Heart left ventricle (tissue), 16 donors: ENCODE measurements around the gene HSD11B1. TPM values are rescaled to one million over a fixed set of nuclear protein-coding genes. Genes with fewer than 3 reads are reported as not detected.

Experiments used
- ATAC-seq, 4 donors: fragments of 200-7000 bp; cut with Tn5 transposase; one replicate each; pipeline ENCODE4 v1.9.1; 2020 to 2022; ENCODE audit warnings: moderate library complexity in 4 of 4, mild to moderate bottlenecking in 3 of 4, moderate number of reproducible peaks in 1 of 4
- DNase-seq, 5 donors: peaks; one replicate each; pipeline ENCODE4 v3.0.0-alpha.2; 2020
- H3K27ac ChIP-seq, 12 donors: fragments of 200-600 bp; sonication (generic) in 4 of 12; one replicate each; pipeline versions ENCODE4 v1.5.0 to v1.8.0; 2016 to 2022; ENCODE audit warnings: mild to moderate bottlenecking in 2 of 12
- H3K27me3 ChIP-seq, 9 donors: fragments of 200-600 bp; sonication (generic) in 2 of 9; one replicate each; pipeline versions ENCODE4 v1.5.1 to v1.8.0; 2016 to 2022; ENCODE audit warnings: mild to moderate bottlenecking in 3 of 9
- H3K36me3 ChIP-seq, 9 donors: fragments of 200-600 bp; sonication (generic) in 2 of 9; one replicate each; pipeline versions ENCODE4 v1.5.0 to v1.8.0; 2018 to 2022; ENCODE audit warnings: mild to moderate bottlenecking in 2 of 9
- H3K4me1 ChIP-seq, 12 donors: fragments of 200-600 bp; sonication (generic) in 4 of 12; one replicate each; pipeline versions ENCODE4 v1.5.0 to v1.8.0; 2016 to 2022; ENCODE audit warnings: mild to moderate bottlenecking in 3 of 12
- H3K4me3 ChIP-seq, 12 donors: fragments of 200-600 bp; sonication (generic) in 4 of 12; one replicate each; pipeline versions ENCODE4 v1.5.0 to v1.8.0; 2017 to 2022; ENCODE audit warnings: mild to moderate bottlenecking in 9 of 12, moderate library complexity in 4 of 12
- H3K9me3 ChIP-seq, 12 donors: fragments of 200-600 bp; sonication (generic) in 4 of 12; one replicate each; pipeline versions ENCODE4 v1.5.0 to v1.8.0; 2016 to 2022; ENCODE audit warnings: mild to moderate bottlenecking in 1 of 12
- CTCF ChIP-seq, 12 donors: fragments of 200-600 bp; sonication (generic) in 4 of 12; IDR thresholded peaks; one replicate each; pipeline versions ENCODE4 v1.5.0 to v1.8.0; 2018 to 2022; ENCODE audit warnings: antibody characterized with exemption in 12 of 12, mild to moderate bottlenecking in 5 of 12
- POLR2A ChIP-seq, 2 donors: fragments of 450-650 bp; IDR thresholded peaks; one replicate each; pipeline ENCODE4 v1.6.1; 2017; ENCODE audit warnings: antibody characterized with exemption in 2 of 2, mild to moderate bottlenecking in 2 of 2, moderate library complexity in 2 of 2
- WGBS, 4 donors: extraction: QIAGEN DNeasy Blood & Tissue Kit in 2 of 4; methylation state at CpG; one replicate each; pipeline versions ENCODE4 v1.1.5 to v1.1.7; 2013 to 2018; 5-methylcytosine and 5-hydroxymethylcytosine counted together
- intact Hi-C, 10 donors: fragments of 100-400 bp; cut with DNase I; formaldehyde crosslinking; loops; one replicate each; pipeline versions ENCODE4 v1.11.1 to v1.14.2; 2022
- polyA plus RNA-seq, 2 donors: library from polyadenylated mRNA; stranded (reverse); fragments of 200-250 nt; gene quantifications; one replicate each; pipeline ENCODE4 v1.2.3, GENCODE V29; 2013
- total RNA-seq, 9 donors: library from RNA; depleted of rRNA in 2 of 9; stranded (reverse); fragments of >200 nt in 2 of 9; fragmentation: NEBNext Ultra II Directional in 3 of 9; extraction: Animal tissue kit (Norgen Biotek cat#: 25700) in 3 of 9; gene quantifications; one replicate each; pipeline versions ENCODE4 v1.1.0 to v1.2.4, GENCODE V29; 2016 to 2023
- donor health status: ischemic (EF 13 %, LVEDD 7.1; RV severe dilation, severe dysfunction).
- donor health status: healthy with polysubstance abuse.
- donor health status: DM: no; HTN: yes; CAD: no.
- donor health status: DM: no; HTN: no; CAD: no.
- donor health status: ischemic (EF 25% LVEDD 6.9; RV normal size, moderate dysfunction).
- donor health status: ischemic (EF 25% LVEDD 5.7; RV mildly dilated, moderate dysfunction).
- donor health status: healthy.
- donor health status: DM: yes; HTN: yes; CAD: no.
- donor health status: ischemic (EF 35%, LVEDD 5.7; RV mildly dilated, moderate dysfunction).
- donor health status: nonischemic (EF 11% LVEDD 7.7; RV severe dilation, severe dysfunction).
- donor health status: DM: yes; HTN: yes; CAD: no.
- donor health status: PGD.
- donor health status: ischemic (EF 29% LVEDD 5.4; RV normal size, mild dysfunction).
- donor health status: nonischemic (EF 23%, LVEDD 6.1; RV moderate dilation, normal function).

Gene HSD11B1
- total and polyA plus RNA-seq, 11 donors, result 1.2 to 36.1 (median 3.6) TPM

DNA sequence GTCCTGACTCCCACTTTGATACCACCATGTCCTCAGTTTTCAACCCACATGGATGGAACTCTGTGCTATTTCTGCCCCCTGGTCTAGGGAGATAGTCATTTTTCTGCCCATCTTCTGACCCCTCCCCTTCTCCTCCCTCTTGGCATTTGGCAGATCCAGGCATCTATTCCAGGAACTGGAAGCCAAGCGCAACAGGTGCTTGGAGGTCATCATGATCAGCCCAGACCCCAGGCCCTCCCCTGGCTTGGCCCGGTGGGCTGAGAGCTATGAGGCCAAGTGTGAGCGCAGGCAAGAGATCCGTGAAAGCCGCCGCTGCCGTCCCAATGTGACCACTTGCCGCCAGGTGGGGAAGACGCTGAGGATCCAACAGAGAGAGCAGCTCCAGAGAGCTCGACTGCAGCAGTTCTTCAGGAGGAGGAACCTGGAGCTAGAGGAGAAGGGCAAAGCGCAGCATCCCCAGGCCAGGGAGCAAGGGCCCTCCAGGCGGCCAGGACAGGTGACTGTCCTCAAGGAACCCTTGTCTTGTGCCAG, 55.2 kb downstream of the HSD11B1 start:
- TF ChIP-seq CTCF (IDR thresholded peaks at IDR 0.05) (no peak), POLR2A (IDR thresholded peaks at IDR 0.05) (no peak)
- Histone ChIP-seq H3K4me3 (no peak overlapping the region), H3K27ac (no peak overlapping the region), H3K9me3 (no peaks in the 10 kb centered on the region), H3K36me3 (peaks cover 0 to 41% (median 0%) of the 10 kb centered on the region in 9 donors), H3K4me1 (peaks cover 0 to 60% (median 0%) of the 10 kb centered on the region in 12 donors), H3K27me3 (no peaks in the 10 kb centered on the region)
- intact Hi-C loops, result no loop called here
- no peak for DNase-seq
- ATAC-seq, result no peak
- WGBS, 4 donors, result 85 to 94% (median 88%) methylated on average over 8 to 12 of the region's 12 CpGs

- Histone ChIP-seq H3K27ac (peak overlapping the region in 1 of 12 donors; percentile 1), H3K4me1 (peaks cover 0 to 53% (median 0%) of the 10 kb centered on the region in 12 donors), H3K4me3 (no peak overlapping the region), H3K36me3 (peaks cover 0 to 41% (median 0%) of the 10 kb centered on the region in 9 donors), H3K9me3 (no peaks in the 10 kb centered on the region), H3K27me3 (no peaks in the 10 kb centered on the region)
- no peak for DNase-seq
- TF ChIP-seq CTCF (IDR thresholded peaks at IDR 0.05), result no peak
- TF ChIP-seq POLR2A (IDR thresholded peaks at IDR 0.05), result no peak
- ATAC-seq, result peak; percentile 42 to 62 (median 46)
- intact Hi-C loops, result no loop called here
Observed at GRCh38 chr1:209761011-209761635, 56.5 kb downstream of the HSD11B1 start.

DNA sequence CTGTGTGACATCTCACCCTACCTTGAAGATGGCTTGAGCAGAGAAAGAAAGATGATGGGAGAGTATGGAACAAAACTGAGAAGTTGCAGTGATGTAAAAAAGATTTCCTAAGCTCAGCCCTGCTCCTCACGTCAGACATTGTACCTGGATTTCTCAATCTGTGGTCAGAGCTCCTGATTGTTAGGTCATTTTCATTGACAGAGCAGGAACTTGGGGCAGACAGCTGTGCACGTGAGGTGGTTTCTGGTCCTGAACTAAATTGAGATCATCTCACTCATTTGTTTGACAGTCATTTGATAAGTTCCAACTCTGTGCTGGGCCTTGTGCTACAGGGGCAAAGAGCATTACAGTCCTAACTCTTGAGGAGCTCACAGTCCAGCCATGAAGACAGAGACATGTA, 61.4 kb downstream of the HSD11B1 start:
- Histone ChIP-seq H3K27ac (peak overlapping the region in 2 of 12 donors; percentile 13 to 30), H3K4me3 (no peak overlapping the region), H3K9me3 (no peaks in the 10 kb centered on the region), H3K36me3 (peaks cover 0 to 29% (median 0%) of the 10 kb centered on the region in 9 donors), H3K27me3 (no peaks in the 10 kb centered on the region), H3K4me1 (peaks cover 4 to 57% (median 20%) of the 10 kb centered on the region in 12 donors)
- WGBS, 4 donors, result 77 to 89% (median 80%) methylated on average over 2 of the region's 2 CpGs
- TF ChIP-seq CTCF (IDR thresholded peaks at IDR 0.05) (no peak), POLR2A (IDR thresholded peaks at IDR 0.05) (no peak)
- ATAC-seq, result no peak
- intact Hi-C loops, result loop anchor here in 1 of 10 donors (5.0 kb wide), 1 partner anchor 61 kb away; the partner anchor contains the start of gene UTP25
- DNase-seq, result no peak

- H3K36me3 ChIP-seq, result peaks cover 0 to 19% (median 0%) of the 10 kb centered on the region in 9 donors
- intact Hi-C loops, result loop anchor here in 1 of 10 donors (5.0 kb wide), 1 partner anchor 60 kb away; the partner anchor contains the start of gene UTP25
- H3K27ac ChIP-seq, result peak overlapping the region in 1 of 12 donors; percentile 89
Observed at GRCh38 chr1:209767096-209767495, 62.5 kb downstream of the HSD11B1 start.

More at GRCh38 chr1:209767096-209767495, 62.5 kb downstream of the HSD11B1 start:
- H3K4me3 ChIP-seq, result peak overlapping the region in 1 of 12 donors; percentile 59
- ATAC-seq, result no peak
- H3K4me1 ChIP-seq, result peaks cover 4 to 47% (median 20%) of the 10 kb centered on the region in 12 donors
- TF ChIP-seq CTCF (IDR thresholded peaks at IDR 0.05), result no peak
- TF ChIP-seq POLR2A (IDR thresholded peaks at IDR 0.05), result no peak
- no peaks in the 10 kb centered on the region for H3K9me3 ChIP-seq
- DNase-seq, result no peak
- H3K27me3 ChIP-seq, result no peaks in the 10 kb centered on the region
